Esophagus muscularis mucosa (tissue), 3 donors: ENCODE results near the gene XRCC4.

Source experiments
- CTCF ChIP-seq, 3 experiments: fragments of 200-600 bp in 2 of 3; fragments of 450-650 bp in 1 of 3; sonication (generic) in 2 of 3; IDR thresholded peaks; one replicate each; pipeline ENCODE4 v1.5.1; 2017 to 2019; ENCODE audit warnings: antibody characterized with exemption in 3 of 3, mild to moderate bottlenecking in 2 of 3, moderate library complexity in 1 of 3
- EP300 ChIP-seq: sonication (generic); formaldehyde crosslinking; IDR thresholded peaks from one replicate; pipeline ENCODE4 v1.6.1; 2017; ENCODE audit warnings: antibody characterized with exemption

DNA sequence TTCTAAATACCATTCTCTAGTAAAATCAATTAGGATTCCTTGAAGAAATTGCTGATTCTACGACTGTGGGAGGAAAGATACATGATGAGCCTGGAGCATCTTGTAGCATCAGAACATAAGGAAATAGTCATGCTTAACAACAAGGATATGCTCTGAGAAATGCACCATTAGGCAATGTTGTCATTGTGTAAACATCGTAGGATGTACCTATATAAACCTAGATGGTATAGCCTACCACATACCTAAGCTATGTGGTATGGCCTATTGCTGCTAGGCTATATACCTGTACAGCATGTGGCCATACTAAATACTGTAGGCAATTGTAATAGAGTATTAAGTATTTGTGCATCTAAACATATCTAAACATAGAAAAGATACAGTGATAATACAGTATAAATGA lies 316.8 kb downstream of the XRCC4 start:
- TF ChIP-seq CTCF (IDR thresholded peaks at IDR 0.05) (no peak), EP300 (no peak)
